H9 (cell line): ENCODE results near the gene SOD3. TPM values are rescaled to one million over a fixed set of nuclear protein-coding genes. Genes with fewer than 3 reads are reported as not detected.

Source experiments
- DNase-seq: peaks from one replicate; pipeline ENCODE4 v3.0.0-alpha.2; 2017
- H2AFZ ChIP-seq: one replicate; pipeline ENCODE4 v1.6.1; 2013; ENCODE audit warnings: mild to moderate bottlenecking, low read length, control low read depth, moderate library complexity
- H2AK5ac ChIP-seq: 2 replicates; pipeline ENCODE4 v1.6.1; 2013; ENCODE audit warnings: low read length, control low read depth, mixed read lengths; ENCODE audit not compliant: insufficient read length
- H2BK120ac ChIP-seq: one replicate; pipeline ENCODE4 v1.6.1; 2013; ENCODE audit warnings: low read depth, mild to moderate bottlenecking, low read length, control low read depth, inconsistent platforms; ENCODE audit not compliant: poor library complexity, severe bottlenecking
- H2BK12ac ChIP-seq: 2 replicates; pipeline ENCODE4 v1.6.1; 2013; ENCODE audit warnings: low read length, control low read depth, mixed read lengths, low read depth; ENCODE audit not compliant: insufficient read length
- H2BK15ac ChIP-seq: 2 replicates; pipeline ENCODE4 v1.6.1; 2013; ENCODE audit warnings: low read depth, low read length, control low read depth
- H2BK20ac ChIP-seq: one replicate; pipeline ENCODE4 v1.6.1; 2013; ENCODE audit warnings: low read depth, mild to moderate bottlenecking, low read length, control low read depth, inconsistent platforms; ENCODE audit not compliant: poor library complexity, severe bottlenecking
- H2BK5ac ChIP-seq: 2 replicates; pipeline ENCODE4 v1.6.1; 2013; ENCODE audit warnings: low read length, control low read depth, mixed read lengths; ENCODE audit not compliant: insufficient read length
- H3K14ac ChIP-seq: 2 replicates; pipeline ENCODE4 v1.6.1; 2013; ENCODE audit warnings: low read length, control low read depth; ENCODE audit not compliant: insufficient read depth
- H3K18ac ChIP-seq: 2 replicates; pipeline ENCODE4 v1.6.1; 2013; ENCODE audit warnings: low read depth, mild to moderate bottlenecking, mixed read lengths, low read length, control low read depth; ENCODE audit not compliant: insufficient read length
- H3K23ac ChIP-seq: 2 replicates; pipeline ENCODE4 v1.6.1; 2013; ENCODE audit warnings: low read length, control low read depth, mixed read lengths, low read depth; ENCODE audit not compliant: insufficient read length
- H3K23me2 ChIP-seq: 2 replicates; pipeline ENCODE4 v1.6.1; 2013; ENCODE audit warnings: low read depth, mild to moderate bottlenecking, mixed read lengths, low read length, control low read depth; ENCODE audit not compliant: insufficient read length, poor library complexity, severe bottlenecking
- H3K27ac ChIP-seq: 2 replicates; pipeline ENCODE4 v1.5.1; 2013; ENCODE audit warnings: low read length, control low read depth, mixed read lengths, low read depth; ENCODE audit not compliant: insufficient read length
- H3K27me3 ChIP-seq: 2 replicates; pipeline ENCODE4 v1.6.1; 2013; ENCODE audit warnings: low read length, control low read depth, inconsistent platforms; ENCODE audit not compliant: insufficient read depth
- H3K4ac ChIP-seq: 2 replicates; pipeline ENCODE4 v1.6.1; 2013; ENCODE audit warnings: low read depth, mild to moderate bottlenecking, control low read depth, inconsistent platforms, low read length, moderate library complexity
- H3K4me1 ChIP-seq: 2 replicates; pipeline ENCODE4 v1.6.1; 2013; ENCODE audit warnings: low read length, control low read depth, inconsistent platforms; ENCODE audit not compliant: insufficient read depth
- H3K4me2 ChIP-seq: 2 replicates; pipeline ENCODE4 v1.6.1; 2013; ENCODE audit warnings: low read length, control low read depth, mixed read lengths; ENCODE audit not compliant: insufficient read length, insufficient read depth
- H3K56ac ChIP-seq: 2 replicates; pipeline ENCODE4 v1.6.1; 2013; ENCODE audit warnings: low read depth, mild to moderate bottlenecking, mixed read lengths, low read length, control low read depth; ENCODE audit not compliant: insufficient read length
- H3K79me1 ChIP-seq: 2 replicates; pipeline ENCODE4 v1.6.1; 2013; ENCODE audit warnings: low read depth, mild to moderate bottlenecking, moderate library complexity, low read length, control low read depth, inconsistent platforms; ENCODE audit not compliant: insufficient read depth, poor library complexity, severe bottlenecking
- H3K79me2 ChIP-seq: 2 replicates; pipeline ENCODE4 v1.6.1; 2013; ENCODE audit warnings: low read length, control low read depth, inconsistent platforms; ENCODE audit not compliant: insufficient read depth
- H3K9ac ChIP-seq: 2 replicates; pipeline ENCODE4 v1.6.1; 2013; ENCODE audit warnings: low read length, control low read depth, mixed read lengths; ENCODE audit not compliant: insufficient read length; ENCODE audit errors: extremely low read depth
- H3K9me3 ChIP-seq: one replicate; pipeline ENCODE4 v1.6.1; 2013; ENCODE audit warnings: low read depth, low read length, inconsistent platforms; ENCODE audit not compliant: control insufficient read depth
- H3T11ph ChIP-seq: one replicate; pipeline ENCODE4 v1.6.1; 2013; ENCODE audit warnings: mild to moderate bottlenecking, low read length, control low read depth, inconsistent platforms
- H4K20me1 ChIP-seq: one replicate; pipeline ENCODE4 v1.6.1; 2013; ENCODE audit not compliant: control insufficient read depth, insufficient read length, insufficient read depth
- H4K5ac ChIP-seq: 2 replicates; pipeline ENCODE4 v1.6.1; 2013; ENCODE audit warnings: low read depth, mild to moderate bottlenecking, mixed read lengths, low read length, control low read depth; ENCODE audit not compliant: insufficient read length
- H4K8ac ChIP-seq: replicated peaks from 2 replicates; pipeline ENCODE4 v1.6.1; 2013; ENCODE audit warnings: low read length, control low read depth, mixed read lengths, low read depth; ENCODE audit not compliant: insufficient read length
- H4K91ac ChIP-seq: 2 replicates; pipeline ENCODE4 v1.6.1; 2013; ENCODE audit warnings: low read depth, mild to moderate bottlenecking, moderate library complexity, mixed read lengths, low read length, control low read depth; ENCODE audit not compliant: insufficient read length
- H3K27ac Mint-ChIP-seq, 3 experiments: 2 replicates in 2 of 3; 3 replicates in 1 of 3; pipeline ENCODE4 v1.8.0; 2020 to 2021; ENCODE audit warnings: mixed read lengths in 3 of 3, mild to moderate bottlenecking in 1 of 3, moderate library complexity in 1 of 3
- H3K27me3 Mint-ChIP-seq: 2 replicates; pipeline ENCODE4 v1.8.0; 2021; ENCODE audit warnings: low read depth, mild to moderate bottlenecking, moderate library complexity, mixed read lengths
- H3K36me3 Mint-ChIP-seq, 3 experiments: 2 replicates in 2 of 3; 3 replicates in 1 of 3; pipeline ENCODE4 v1.8.0; 2020 to 2021; ENCODE audit warnings: low read depth in 3 of 3, mixed read lengths in 3 of 3; ENCODE audit not compliant: insufficient read depth in 1 of 3
- H3K4me1 Mint-ChIP-seq, 2 experiments: 2 replicates each; pipeline ENCODE4 v1.8.0; 2020; ENCODE audit warnings: mixed read lengths in 2 of 2
- H3K4me3 Mint-ChIP-seq, 2 experiments: 2 replicates in 1 of 2; 3 replicates in 1 of 2; pipeline ENCODE4 v1.8.0; 2020 to 2021; ENCODE audit warnings: mild to moderate bottlenecking in 2 of 2, mixed read lengths in 2 of 2, moderate library complexity in 1 of 2
- H3K9me3 Mint-ChIP-seq, 2 experiments: 2 replicates in 1 of 2; 3 replicates in 1 of 2; pipeline ENCODE4 v1.8.0; 2020; ENCODE audit warnings: mild to moderate bottlenecking in 2 of 2, mixed read lengths in 2 of 2, moderate library complexity in 1 of 2
- CTCF ChIP-seq: fragments of 200-600 bp; sonication (generic); conservative IDR thresholded peaks from 3 replicates; pipeline ENCODE4 v1.8.0; 2021; ENCODE audit warnings: antibody characterized with exemption, mild to moderate bottlenecking
- WGBS: extraction: QIAGEN DNeasy Blood & Tissue Kit; methylation state at CpG from one replicate; pipeline ENCODE4 v1.1.7; 2013; ENCODE audit warnings: missing lambda C conversion rate, low lambda C conversion rate, mixed read lengths; ENCODE audit not compliant: insufficient read length; ENCODE audit errors: extremely low coverage; 5-methylcytosine and 5-hydroxymethylcytosine counted together
- total RNA-seq: library from RNA; stranded (reverse); gene quantifications from 2 replicates; pipeline ENCODE4 v1.2.1, GENCODE V29; 2021

SOD3 gene
- total RNA-seq, 1 experiment from 2014 or later, result 3.3 TPM

- Histone ChIP-seq H3T11ph (no peak overlapping the region), H3K4ac (no peak overlapping the region), H4K91ac (no peak overlapping the region), H4K8ac (no peak overlapping the region), H3K27me3 (no peaks in the 10 kb centered on the region), H4K5ac (no peak overlapping the region), H2BK12ac (no peak overlapping the region), H3K79me1 (no peaks in the 10 kb centered on the region), H2BK5ac (no peak overlapping the region), H2BK120ac (no peak overlapping the region), H3K27ac (no peak overlapping the region), H3K14ac (no peak overlapping the region), H2BK15ac (no peak overlapping the region), H3K9ac (no peak overlapping the region), H3K9me3 (no peaks in the 10 kb centered on the region), H3K4me1 (no peaks in the 10 kb centered on the region), H4K20me1 (no peaks in the 10 kb centered on the region), H3K23me2 (no peaks in the 10 kb centered on the region), H3K4me2 (no peak overlapping the region), H3K18ac (no peak overlapping the region), H3K56ac (no peak overlapping the region), H2AK5ac (no peak overlapping the region), H2BK20ac (no peak overlapping the region), H2AFZ (no peak overlapping the region), H3K79me2 (no peaks in the 10 kb centered on the region), H3K23ac (no peak overlapping the region)
- no peak for DNase-seq
- Mint-ChIP-seq H3K4me3 (no peak overlapping the region), H3K27me3 (no peaks in the 10 kb centered on the region; the same call in 1 of the 2 replicates), H3K4me1 (peaks cover 14 to 16% of the 10 kb centered on the region in 2 experiments), H3K36me3 (no peaks in the 10 kb centered on the region; a peak in 1 of 7 replicates), H3K27ac (no peak overlapping the region; a peak in 1 of 7 replicates), H3K9me3 (no peaks in the 10 kb centered on the region; a peak in 1 of 5 replicates)
- TF ChIP-seq CTCF, result no peak
- WGBS, result no CpG with 5 or more reads among the region's 4 CpGs
Measured at GRCh38 chr4:24770667-24771066, 24.7 kb upstream of the SOD3 start.
